Stomach (tissue), 4 donors: Measurements from ENCODE around the gene OXNAD1.

ENCODE experiments used
- EP300 ChIP-seq: sonication (generic); formaldehyde crosslinking; IDR thresholded peaks from one replicate; pipeline ENCODE4 v1.6.1; 2017; ENCODE audit warnings: antibody characterized with exemption
- POLR2A ChIP-seq, 4 donors: fragments of 450-650 bp; IDR thresholded peaks; one replicate each; pipeline ENCODE4 v1.6.1; 2016; ENCODE audit warnings: antibody characterized with exemption in 4 of 4, control low read depth in 2 of 4, mild to moderate bottlenecking in 1 of 4, moderate library complexity in 1 of 4
- POLR2AphosphoS5 ChIP-seq, 3 donors: sonication (generic); formaldehyde crosslinking; IDR thresholded peaks; one replicate each; pipeline ENCODE4 v1.6.1; 2016; ENCODE audit warnings: antibody characterized with exemption in 3 of 3
- TF ChIP-seq, protein P1 (sequence below), 7 experiments: fragments of 450-650 bp in 4 of 7; fragments of 200-600 bp in 3 of 7; sonication (generic) in 3 of 7; IDR thresholded peaks; one replicate each; pipeline ENCODE4 v1.5.1; 2016 to 2019; ENCODE audit warnings: antibody characterized with exemption in 7 of 7, control low read depth in 2 of 7, mild to moderate bottlenecking in 1 of 7

DNA sequence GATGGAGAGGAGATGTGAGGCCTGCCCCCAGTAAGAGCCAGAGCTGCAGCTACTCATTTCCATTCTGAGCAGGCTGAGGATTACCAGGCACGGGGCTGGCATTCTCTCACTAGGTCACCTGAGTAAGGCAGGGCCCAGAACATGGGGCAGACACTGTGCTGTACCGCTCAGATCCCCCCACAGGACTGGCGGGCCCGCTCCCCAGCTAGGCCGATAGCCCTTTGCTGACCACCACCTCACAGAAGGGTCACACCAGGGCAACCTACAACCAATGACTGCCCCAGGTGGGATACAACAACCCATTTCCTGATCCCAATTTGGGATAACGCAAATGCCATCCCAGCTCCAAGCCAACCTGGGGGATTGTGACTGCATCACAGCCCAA, 52.5 kb downstream of the OXNAD1 start:
- TF ChIP-seq EP300: no peak
- TF ChIP-seq POLR2A (IDR thresholded peaks at IDR 0.05): no peak
- TF ChIP-seq, protein P1, sequence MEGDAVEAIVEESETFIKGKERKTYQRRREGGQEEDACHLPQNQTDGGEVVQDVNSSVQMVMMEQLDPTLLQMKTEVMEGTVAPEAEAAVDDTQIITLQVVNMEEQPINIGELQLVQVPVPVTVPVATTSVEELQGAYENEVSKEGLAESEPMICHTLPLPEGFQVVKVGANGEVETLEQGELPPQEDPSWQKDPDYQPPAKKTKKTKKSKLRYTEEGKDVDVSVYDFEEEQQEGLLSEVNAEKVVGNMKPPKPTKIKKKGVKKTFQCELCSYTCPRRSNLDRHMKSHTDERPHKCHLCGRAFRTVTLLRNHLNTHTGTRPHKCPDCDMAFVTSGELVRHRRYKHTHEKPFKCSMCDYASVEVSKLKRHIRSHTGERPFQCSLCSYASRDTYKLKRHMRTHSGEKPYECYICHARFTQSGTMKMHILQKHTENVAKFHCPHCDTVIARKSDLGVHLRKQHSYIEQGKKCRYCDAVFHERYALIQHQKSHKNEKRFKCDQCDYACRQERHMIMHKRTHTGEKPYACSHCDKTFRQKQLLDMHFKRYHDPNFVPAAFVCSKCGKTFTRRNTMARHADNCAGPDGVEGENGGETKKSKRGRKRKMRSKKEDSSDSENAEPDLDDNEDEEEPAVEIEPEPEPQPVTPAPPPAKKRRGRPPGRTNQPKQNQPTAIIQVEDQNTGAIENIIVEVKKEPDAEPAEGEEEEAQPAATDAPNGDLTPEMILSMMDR (IDR thresholded peaks at IDR 0.05): no peak
- no peak for TF ChIP-seq POLR2AphosphoS5 (IDR thresholded peaks at IDR 0.05)
